Measurements from ENCODE around the gene LSMEM2.
"Not testable (repeated sequence)": the region's sequence is repeated elsewhere in the genome, so short reads cannot be mapped to it uniquely, and the experiment has no call there.

Gene LSMEM2

DNA sequence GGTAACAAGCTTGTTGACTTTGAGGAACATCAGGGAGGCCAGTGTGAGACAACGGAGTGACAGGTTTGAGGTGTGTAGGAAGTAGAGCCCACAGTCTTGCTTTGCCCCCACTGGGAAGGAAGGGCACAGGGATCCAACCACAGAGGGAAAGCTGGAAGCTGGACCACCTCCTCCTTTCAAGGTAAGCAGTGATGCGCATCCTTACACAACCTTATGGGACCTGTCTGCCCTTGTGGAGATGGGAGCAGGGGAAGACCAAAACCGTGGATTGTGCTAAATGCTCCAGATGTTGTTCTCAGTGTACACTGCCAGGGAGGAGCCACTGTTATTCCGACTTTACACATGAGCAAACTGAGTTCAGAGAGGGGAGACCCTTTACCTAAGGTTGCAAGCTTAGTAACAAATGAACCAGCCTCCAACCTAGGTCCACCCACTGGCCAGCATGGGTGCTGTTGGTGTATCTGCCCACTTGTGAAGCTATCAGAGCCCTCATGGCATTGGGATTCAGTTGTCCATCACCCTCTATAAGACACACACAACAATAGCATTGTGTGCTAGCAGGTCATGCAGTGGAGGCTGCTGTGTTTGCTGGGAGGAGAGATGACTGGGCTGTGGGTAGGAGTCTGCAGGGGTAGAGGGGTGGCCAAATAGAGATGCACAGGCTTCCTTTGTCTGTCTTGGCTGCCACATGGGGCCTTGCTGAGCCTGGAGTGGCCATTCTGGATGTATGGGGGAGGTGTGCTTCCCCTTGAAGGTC is 586 bp upstream of the LSMEM2 start:
- no peak for DNase-seq (ENCODE audit: low spot score)

DNA sequence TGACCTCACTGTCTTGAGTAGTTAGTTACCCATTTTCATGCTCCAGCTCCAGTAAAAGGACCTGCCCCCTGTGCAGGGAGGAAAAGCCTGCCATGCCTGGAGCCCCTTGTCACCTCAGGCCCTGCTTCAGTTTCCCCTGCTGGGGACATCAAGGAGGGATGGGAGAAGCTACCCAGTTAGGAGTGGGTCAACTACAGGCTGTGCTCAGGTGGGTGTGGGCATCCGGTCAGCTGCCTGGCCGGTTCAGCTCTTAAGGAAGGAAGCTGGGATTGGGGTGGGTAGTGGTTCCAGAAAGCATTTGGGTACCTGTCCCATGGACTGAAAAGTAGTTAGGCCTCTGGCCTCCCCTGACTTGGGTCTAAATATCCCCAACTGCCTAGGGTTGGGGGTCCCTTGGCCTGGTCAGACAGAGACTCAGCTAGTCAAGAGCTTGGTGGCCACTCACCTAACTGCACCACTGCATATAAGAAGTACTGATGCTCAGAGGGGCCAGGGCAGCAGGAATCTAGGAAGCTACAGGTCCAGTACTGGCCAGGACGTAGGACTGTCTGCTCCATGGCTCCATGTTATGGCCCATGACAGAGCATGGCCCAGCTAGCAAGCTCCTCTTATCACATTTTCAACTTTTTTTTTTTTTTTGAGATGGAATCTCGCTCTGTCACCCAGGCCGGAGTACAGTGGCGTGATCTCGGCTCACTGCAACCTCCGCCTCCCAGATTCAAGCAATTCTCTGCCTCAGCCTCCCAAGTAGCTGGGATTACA is 549 bp downstream of the LSMEM2 start:
- no peak for DNase-seq (ENCODE audit: low spot score)

DNA sequence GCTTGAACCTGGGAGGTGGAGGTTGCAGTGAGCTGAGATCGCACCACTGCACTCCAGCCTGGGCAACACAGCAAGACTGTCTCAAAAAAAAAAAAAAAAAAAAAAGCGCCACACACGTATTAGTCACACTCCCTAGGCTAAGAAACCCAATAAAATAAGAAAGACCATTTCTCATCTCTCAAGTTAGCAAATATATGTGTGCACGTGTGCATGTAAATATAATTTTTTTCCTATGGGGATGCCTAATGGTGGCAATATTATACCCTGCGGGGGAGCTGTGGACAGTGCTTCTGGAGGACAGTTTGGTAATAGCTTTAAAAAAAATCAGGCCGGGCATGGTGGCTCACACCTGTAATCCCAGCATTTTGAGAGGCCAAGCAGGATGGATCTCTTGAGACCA is 5.2 kb downstream of the LSMEM2 start:
- DNase-seq (ENCODE audit: low spot score), result not testable (repeated sequence)

DNA sequence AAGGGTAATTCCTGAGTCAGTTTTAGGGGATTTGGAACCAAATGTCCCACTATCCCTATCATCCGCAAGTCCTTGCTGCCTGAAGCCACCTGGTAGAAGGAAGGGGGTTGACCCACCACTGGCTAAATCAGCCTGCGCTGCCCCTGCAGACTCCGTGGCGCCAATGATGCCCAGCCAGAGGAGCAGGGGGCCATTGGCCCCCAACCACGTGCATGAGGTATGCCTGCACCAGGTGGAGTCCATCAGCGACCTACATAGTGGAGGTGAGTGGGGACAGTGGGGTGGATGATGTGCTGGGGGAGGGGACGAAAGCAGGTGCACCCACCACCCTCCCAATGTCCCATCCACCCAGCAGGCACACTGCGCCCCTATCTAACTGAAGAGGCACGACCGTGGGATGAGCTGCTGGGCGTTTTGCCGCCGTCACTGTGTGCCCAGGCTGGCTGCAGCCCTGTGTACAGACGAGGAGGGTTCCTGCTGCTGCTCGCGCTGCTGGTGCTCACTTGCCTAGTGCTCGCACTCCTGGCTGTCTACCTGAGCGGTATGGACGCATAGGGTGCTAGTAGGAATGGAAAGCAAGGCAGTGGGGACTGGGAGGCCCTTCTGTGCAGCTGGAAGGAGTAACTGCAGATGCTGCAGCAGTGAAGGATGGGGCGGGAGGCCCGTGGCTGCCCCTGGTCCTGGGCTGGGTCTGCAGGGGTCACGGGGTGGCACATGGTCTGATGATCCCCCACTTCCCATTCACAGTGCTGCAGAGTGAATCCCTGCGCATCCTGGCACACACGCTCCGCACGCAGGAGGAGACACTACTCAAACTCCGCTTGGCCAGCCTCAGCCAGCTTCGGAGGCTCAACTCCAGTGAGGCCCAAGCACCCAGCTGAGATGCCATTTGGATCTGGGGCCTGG is 7.7 kb downstream of the LSMEM2 start:
- no peak for DNase-seq (ENCODE audit: low spot score)

DNA sequence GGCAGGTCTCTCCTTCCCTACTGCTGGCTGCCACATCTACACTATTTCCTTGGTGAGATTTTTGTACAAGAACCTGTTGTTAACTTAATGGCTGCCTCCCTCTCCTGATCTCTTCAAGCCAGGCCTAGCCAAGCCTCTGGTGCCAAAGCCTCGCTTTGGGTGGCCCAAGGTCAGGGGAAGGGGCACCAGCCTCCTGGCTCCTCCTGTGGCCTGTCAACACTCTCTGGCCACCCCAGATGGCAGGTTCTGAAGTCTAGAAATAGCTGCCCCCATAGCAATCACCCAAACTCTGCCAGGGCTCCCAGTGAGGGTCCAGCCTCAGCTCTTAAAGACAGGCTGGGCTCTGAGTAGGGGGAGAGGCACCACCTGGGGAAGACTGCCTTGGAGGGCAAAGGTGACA is 8.4 kb downstream of the LSMEM2 start:
- DNase-seq (ENCODE audit: low spot score), result no peak

DNA sequence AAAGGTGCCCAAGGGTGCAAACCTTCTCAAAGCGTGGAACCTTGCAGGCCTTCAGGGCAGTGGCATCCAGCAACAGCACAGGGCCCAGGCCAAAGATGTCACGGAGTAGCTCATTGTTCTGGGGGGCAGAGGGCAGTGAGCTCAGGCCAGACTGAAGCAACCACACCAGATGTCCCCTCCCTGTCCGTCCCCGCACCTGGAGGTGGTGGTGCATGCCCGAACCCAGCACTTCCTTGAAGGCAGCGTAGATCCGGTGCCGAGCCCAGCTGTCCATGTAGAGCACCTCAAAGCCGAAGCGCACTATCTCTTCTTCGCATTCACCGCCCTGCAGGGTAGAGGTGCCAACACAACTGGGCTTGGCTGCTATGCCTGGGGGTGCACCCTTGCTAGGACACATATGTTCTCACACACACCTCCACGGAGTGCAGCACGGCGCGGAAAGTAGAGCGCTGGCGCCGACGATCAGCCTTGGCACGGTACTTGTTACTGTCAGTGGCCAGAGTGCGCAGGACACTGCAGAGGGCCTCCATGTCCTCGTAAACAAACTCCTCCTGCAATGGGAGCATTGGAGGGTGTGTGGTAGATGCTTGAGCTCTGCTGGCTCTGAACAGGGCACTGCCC is 9.6 kb downstream of the LSMEM2 start:
- no peak for DNase-seq (ENCODE audit: low spot score)

DNA sequence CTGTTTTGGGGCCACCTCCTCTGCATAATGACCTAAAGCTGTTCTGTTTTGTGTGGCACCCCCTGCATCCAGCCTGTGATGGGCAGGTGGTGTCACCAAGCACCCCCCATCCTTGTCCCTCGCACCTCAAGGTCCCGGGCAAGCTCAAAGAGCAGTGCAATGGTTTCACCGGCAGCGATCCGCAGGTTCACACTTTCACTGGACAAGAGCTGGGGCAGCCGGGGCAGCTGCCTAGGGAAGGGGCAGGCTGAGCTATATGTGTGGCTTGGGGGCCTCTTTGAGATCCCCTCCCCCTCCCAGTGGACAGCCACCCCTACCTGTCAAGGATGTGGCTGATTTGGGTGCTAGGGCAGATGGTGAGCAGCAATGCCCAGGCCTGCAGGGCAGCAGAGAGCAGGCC is 10.2 kb downstream of the LSMEM2 start:
- DNase-seq (ENCODE audit: low spot score), result no peak

DNA sequence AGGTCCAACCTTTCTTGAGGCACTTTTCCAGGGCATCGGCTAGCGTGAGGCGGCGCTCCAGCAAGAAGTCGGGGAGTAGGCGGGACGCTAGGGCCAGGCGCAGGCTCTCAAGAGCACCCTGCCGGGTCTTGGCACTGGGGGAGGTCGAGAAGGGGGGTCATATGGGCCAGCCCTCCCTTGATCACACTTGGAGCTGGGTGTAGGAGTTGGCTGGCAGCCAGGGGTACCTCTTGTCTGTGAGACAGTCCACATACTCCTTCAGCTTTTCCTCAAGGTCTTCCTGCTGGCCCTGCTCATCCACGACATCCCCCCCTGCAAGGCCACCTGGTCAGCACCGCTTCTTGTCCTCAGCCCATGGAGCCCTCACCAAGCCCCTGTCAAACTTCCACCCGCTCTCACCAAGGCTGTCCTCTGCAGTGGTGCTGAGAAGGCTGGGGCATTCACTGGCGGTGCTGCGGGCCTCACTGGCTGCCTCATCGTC is 11.3 kb downstream of the LSMEM2 start:
- no peak for DNase-seq (ENCODE audit: low spot score)

DNA sequence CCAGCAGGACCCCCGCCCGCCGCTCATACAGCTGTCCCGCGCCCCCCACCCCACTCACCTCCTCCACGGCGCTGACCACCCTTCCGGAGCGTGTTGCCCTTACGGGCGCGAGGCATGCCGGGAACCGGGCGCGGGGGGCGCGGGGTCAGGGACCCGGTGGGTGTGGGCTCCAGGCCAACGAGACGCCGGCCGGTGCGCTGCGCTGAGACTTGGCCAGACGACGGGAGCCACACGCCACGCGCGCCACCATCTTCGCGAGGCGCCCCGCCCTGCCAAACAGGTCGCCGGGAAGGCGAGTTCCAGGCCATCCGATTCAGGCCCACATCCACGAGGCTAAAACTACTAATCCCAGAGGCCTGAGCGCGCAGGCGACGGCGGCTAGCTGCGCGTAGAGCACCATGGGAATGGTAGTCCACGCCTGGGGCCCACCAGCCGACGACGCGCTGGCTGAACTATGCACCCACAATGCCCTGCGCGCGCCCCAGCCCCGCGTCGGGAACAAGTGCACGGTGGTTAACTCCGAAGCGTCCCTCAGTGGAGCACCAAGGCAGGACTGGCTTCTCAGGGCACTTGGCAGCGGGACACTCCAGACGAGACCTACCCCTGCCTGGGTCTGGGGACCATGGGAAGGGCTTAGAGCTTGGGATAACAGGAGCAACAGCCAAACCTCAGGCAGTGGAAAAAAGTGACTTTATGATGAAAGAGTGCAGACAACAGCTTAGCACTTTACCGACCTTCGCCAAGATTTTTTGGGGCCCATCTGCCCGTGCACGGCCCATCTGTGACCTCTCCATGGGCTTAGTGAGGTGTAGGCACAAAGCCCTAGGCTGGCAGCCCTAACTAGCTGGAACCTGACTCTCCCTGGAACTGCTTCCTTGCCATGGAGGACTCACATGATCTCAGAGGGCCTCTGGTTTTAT is 13.5 kb downstream of the LSMEM2 start, which contains the start of gene IFRD2:
TSS of gene IFRD2 (minus strand) at position 271 of the 920 bp plus-strand sequence. CDS start at position 116, 155 bp downstream.
- DNase-seq (ENCODE audit: low spot score), result peak; percentile 97

DNA sequence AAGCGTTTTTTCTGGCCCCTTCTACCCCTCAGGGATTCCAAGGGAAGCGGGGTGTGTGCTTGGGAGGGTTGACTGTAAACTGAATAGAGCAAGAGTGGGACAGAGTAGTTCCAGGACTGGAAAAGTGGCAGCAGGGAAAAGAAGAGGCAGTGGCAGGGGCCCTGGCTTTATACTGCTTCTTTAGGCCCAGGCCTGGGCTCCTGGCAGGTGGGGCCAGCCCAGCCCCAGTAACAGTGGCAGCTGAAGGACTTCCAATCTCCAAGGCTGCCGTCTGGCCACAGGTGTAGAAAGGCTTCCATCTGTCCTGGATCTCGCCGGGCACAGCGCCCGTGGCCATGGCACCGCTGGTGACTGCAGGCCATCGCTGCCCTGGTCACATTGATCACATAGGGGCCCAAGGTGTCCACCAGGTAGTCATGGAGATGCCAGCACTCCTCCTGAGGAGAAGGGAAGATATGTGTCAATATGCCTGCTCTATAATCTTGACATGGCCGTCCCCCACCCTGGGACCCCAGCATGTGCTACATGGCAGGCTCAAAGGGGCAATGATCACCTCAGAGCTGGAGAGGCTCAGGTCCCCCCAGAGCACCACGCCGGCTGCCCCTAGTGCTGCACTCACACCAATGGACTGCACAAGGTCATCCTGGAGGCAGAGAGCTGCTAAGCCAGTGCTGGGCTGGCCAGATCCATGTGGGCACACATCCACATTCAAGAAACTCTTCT is 14.4 kb downstream of the LSMEM2 start:
- no peak for DNase-seq (ENCODE audit: low spot score)

DNA sequence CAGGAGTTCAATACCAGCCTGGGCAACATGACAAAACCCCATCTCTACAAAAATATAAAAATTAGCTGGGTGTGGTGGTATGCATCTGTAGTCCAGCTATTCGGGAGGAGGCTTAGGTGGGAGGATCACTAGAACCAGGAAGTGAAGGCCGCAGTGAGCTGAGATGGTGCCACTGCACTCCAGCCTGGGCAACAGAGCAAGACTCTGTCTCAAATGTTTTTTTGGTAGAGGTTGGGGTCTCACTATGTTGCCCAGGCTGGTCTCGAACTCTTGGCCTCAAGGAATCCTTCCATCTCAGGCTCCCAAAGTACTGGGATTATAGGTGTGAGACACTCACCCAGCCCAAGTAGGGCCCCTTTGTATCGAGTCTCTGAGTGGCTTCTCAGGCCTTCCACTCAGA is 15.2 kb downstream of the LSMEM2 start:
- no peak for DNase-seq (ENCODE audit: low spot score)

DNA sequence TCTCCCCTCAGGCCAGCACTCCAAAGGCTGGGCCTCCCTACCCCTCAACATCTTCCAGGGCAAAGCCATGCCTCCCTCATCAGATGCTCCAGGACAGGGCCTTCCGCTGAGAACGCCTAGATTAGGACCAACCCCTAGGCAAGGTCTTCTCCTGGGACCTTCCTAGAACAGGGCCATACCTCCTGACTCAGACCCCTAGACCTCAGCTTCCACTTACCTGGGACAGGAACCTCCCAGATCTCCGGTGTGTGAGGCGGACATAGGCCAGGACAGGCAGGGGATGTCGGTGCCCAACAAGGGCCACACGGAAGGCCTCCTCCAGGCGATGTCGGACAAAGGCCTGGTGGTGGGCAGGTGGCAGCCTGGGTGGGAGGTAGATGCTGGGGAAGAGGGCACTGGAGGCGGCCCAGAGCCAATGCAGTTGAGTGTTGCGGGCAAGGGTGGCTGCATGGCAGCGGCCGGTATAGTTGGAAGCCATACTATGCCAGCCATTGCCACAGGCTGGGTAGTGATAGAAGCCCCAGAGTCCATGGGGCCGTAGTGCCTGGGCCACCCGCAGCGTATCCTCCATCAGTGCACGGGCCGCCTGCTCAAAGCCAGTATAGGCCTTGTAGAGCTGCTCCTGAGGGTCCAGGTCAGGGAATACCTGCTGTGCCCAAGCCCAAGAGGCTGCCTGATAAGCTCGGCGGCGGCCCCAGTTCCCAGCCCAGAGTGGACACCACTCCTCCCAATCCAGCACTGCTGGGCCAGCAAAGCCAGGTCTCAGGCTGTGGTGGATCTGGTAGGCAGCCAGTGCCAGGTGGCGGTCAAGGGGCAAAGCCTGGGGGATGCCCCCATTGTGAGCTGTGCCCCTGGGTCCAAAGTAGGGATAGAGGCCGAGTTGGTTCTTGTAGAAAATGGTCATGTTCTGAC is 15.9 kb downstream of the LSMEM2 start:
- no peak for DNase-seq (ENCODE audit: low spot score)

DNA sequence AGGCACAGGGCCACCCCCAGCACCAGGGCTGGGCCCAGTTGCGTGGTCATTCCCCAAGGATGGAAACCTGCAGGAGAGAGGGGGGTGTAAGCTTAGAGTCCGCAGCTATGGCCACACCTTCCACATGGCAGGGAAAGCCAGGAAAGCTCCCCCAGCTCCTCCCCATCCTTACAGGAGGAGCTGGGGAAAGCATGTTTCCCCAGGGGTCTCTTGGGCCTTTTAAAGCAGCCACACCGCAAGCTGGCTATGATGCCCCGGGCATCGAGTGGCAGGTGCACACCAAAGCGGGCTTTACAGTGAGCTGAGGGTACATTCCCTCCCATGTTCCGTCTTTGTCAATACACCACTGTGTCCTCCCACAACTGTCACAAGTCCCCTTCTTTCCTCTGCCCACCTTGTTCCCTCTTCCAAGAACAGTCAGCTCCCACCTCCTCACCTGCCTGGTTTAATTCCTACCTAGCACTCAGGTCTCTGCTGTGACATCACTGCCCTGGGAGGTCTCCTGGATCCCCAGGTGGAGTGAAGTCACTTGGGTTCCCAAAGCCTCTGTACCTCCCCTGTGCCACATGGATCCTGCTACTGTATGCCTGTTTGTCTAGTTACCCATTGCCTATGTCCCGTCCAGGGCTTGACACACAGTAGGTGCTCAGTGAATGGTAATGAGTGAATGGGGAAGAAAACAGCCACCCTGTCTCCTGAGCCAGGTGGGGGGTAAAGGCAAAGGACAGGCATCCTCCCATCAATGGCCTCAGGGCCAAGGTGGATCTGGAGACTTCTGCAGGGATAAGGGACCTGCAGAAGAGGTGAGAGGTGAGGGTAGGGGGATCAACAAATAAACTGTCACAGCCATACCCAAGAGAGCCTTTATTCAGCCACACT is 16.9 kb downstream of the LSMEM2 start:
- DNase-seq (ENCODE audit: low spot score), result no peak

DNA sequence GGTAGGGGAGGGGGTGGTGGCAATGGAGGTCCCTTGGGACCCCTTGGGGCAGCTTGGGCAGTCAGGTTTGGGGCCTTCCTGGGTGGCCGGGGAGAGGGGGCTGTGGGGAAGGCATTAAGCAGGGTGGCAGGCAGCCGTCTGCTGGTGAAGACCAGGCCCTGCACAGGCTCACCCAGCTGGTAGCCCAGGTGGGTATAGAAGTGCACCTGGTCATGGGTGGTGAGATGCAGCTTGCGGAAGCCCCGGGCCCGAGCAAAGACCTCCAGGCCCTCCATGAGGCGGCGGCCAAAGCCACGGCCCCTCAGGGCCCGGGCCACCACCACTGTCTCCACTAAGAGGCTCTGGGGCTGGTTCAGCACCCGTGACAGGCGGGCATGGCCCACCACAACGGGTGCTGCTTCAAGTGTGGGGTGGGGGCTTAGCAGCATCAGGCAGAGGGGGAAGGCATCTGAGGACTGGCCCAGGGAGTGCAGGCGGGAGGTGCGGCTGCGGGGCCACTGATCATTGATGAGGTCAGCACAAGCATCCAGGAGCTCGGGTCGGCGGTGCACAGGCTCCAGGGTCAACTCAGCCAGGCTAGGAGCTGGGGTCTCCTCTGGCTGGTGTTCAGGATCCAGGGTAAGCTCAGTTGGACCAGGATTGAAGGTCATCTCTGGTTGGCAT is 18.0 kb downstream of the LSMEM2 start:
- DNase-seq (ENCODE audit: low spot score), result no peak

DNA sequence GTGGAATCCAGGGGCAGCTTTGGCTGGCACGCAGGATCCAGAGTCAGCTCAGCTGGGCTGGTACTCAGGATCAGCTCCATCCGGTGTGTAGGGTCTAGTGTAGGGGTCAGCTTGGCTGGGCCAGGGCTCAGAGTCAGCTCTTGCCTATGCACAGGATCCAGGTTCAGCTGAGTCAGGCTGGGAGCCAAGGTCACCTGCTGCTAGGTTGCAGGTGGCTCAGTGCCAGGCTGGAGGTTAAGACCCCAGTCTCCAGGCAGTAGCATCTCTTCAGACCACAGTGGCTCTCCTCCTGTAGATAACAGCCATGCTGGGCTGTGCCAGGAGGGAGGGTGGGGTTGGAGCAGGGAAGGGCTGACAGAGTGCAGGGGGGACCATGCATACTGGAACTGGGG is 18.5 kb downstream of the LSMEM2 start:
- peak; percentile 71 for DNase-seq (ENCODE audit: low spot score)

DNA sequence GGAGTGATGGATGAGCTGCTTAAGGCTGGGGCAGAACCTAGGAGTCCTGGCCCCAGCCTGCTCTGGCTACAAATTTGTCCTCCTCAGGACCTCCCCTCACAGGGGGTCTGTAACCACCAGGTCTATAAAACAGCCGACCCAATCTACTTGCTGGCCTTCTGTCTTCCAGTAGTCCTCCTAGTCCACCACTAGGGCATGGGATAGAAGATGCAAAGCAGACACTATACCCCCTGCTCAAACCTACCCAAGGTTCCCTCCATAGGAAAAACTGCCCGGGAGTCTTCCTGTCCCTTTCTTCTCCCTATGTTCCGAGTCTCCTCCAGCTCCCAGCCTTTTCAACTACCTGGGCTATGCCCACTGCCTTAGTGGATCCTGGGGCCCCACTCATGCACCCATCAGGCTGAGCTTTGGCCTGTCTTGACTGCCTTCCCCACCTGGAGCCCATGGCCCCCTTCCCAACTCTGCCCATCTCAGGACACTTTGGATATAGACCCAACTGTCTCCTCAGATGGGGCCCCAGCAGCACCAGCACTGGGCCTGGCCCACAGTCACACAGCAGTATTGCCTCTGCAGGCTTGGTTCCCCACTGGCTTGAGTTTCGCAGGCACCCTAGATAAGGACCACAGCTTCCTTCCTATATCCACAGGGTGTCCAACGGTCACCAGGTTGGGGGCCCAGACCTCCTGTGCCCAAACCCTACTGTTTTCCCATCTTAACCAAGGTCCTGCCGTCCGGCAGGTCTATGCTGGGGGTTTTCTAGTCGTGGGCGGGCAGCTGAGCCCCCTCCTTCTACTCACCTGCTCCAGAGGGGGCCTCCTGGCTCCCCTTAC is 19.2 kb downstream of the LSMEM2 start:
- DNase-seq (ENCODE audit: low spot score), result peak; percentile 64
